ENCODE data around the gene FAM13B.

DNA sequence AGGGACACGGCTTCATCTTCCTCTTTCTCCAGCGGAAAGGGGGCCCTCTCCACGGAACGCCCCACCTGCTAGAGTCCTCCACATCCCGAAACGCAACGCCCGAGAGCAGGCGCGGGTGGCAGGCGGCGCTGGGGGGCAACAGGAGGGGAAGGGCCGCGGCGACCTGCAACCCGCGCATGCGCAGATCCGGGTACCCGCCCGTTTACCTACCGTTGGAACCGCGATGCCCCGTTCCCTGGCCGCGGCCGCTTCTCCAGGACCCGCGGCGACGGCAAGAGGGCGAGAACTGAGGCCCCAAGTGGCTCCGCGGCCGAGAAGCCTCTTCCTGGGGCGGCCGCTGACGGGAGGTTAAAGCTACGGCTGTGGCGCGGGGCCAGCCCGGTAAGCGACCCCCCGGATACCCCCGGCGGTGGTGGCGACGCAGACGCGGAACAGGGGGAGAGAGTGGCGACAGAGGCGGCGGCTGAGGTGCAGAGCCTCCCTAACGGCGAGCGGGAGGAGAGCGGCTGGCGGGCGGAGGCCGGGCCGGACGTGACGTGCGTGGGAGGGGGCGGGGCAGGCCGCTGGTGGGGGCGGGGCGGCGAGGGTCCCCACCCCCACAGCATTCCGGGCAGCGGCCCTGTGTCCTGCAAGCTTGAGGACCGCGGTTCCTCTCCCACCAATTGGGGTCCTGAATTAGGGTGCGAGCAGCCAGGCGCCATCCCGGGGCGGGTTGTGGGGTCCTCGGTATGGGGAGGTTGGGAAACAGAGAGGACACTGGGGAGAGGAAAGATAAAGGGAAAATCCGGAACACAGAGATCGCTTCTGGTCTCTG is at the start of gene FAM13B:
- TF ChIP-seq EP300 (IDR thresholded peaks at IDR 0.05; ENCODE audit: borderline replicate concordance in 1 of 2, low read depth in 1 of 2, low read length in 1 of 2), result no peak
- TF ChIP-seq CTCF (IDR thresholded peaks at IDR 0.05), result no peak; the same call in 1 of the 2 replicates
- peak; percentile 94 for TF ChIP-seq POLR2AphosphoS5 (IDR thresholded peaks at IDR 0.05; ENCODE audit: low read depth, low read length)
- TF ChIP-seq CHD2 (IDR thresholded peaks at IDR 0.05; ENCODE audit: low read length, partially characterized antibody), result peak; percentile 90
- TF ChIP-seq, protein P1, sequence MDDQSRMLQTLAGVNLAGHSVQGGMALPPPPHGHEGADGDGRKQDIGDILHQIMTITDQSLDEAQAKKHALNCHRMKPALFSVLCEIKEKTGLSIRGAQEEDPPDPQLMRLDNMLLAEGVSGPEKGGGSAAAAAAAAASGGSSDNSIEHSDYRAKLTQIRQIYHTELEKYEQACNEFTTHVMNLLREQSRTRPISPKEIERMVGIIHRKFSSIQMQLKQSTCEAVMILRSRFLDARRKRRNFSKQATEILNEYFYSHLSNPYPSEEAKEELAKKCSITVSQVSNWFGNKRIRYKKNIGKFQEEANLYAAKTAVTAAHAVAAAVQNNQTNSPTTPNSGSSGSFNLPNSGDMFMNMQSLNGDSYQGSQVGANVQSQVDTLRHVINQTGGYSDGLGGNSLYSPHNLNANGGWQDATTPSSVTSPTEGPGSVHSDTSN (IDR thresholded peaks at IDR 0.05), result no peak
- no peak for TF ChIP-seq FOXM1 (IDR thresholded peaks at IDR 0.05; ENCODE audit: low read depth)
- peak; percentile 56; the same call in 1 of the 2 replicates for TF ChIP-seq MAX (IDR thresholded peaks at IDR 0.05; ENCODE audit: low read depth)
- 0 out of 2 replicates have a peak, but pooled peaks have one; percentile 6 for TF ChIP-seq TCF12 (IDR thresholded peaks at IDR 0.05)
- TF ChIP-seq MXI1 (IDR thresholded peaks at IDR 0.05; ENCODE audit: low read depth, low read length), result peak; percentile 6; the same call in 1 of the 2 replicates
- no peak for TF ChIP-seq RXRA (IDR thresholded peaks at IDR 0.05; ENCODE audit: borderline replicate concordance, low read depth)
- TF ChIP-seq EZH2phosphoT487 (IDR thresholded peaks at IDR 0.05; ENCODE audit: borderline replicate concordance, low read depth), result no peak
- no peak for TF ChIP-seq NFIC (IDR thresholded peaks at IDR 0.05; ENCODE audit: borderline replicate concordance)
- TF ChIP-seq SIN3A (IDR thresholded peaks at IDR 0.05; ENCODE audit: borderline replicate concordance, low read depth, low read length), result peak; percentile 39; the same call in 1 of the 2 replicates

Measured in SK-N-SH (cell line).